COR-L47 (cell line): ENCODE data around the gene LCN10.

Experiments
- DNase-seq: peaks from one replicate; lab custom pipeline; 2025; lab: John Stamatoyannopoulos, UW

Gene LCN10

GRCh38 chr9:136754626-136755301 is 12.0 kb upstream of the LCN10 start:
- DNase-seq = no peak

GRCh38 chr9:136754059-136754572 is 11.4 kb upstream of the LCN10 start:
- DNase-seq = peak; percentile 30

GRCh38 chr9:136753371-136754058 is 10.8 kb upstream of the LCN10 start:
- DNase-seq = no peak

GRCh38 chr9:136751814-136752213 is 9.1 kb upstream of the LCN10 start:
- no peak for DNase-seq

GRCh38 chr9:136751244-136751643 is 8.5 kb upstream of the LCN10 start:
- DNase-seq = no peak

GRCh38 chr9:136750526-136750925 is 7.8 kb upstream of the LCN10 start:
- DNase-seq = no peak

GRCh38 chr9:136748666-136749611 is 6.2 kb upstream of the LCN10 start:
- DNase-seq = no peak

- no peak for DNase-seq
Measured at GRCh38 chr9:136748201-136748600, 5.5 kb upstream of the LCN10 start, which contains the start of gene LCN6. Gene LCN6 (minus strand): TSS chr9:136748525. CDS start chr9:136748483, 42 bp downstream.

GRCh38 chr9:136747161-136748060 is 4.7 kb upstream of the LCN10 start:
- DNase-seq = no peak

GRCh38 chr9:136746621-136747020 is 3.9 kb upstream of the LCN10 start:
- no peak for DNase-seq

- no peak for DNase-seq
Measured at GRCh38 chr9:136746155-136746490, 3.4 kb upstream of the LCN10 start.

- no peak for DNase-seq
Measured at GRCh38 chr9:136745389-136746154, 2.8 kb upstream of the LCN10 start.

- no peak for DNase-seq
Measured at GRCh38 chr9:136744773-136745172, 2.0 kb upstream of the LCN10 start.

- no peak for DNase-seq
Measured at GRCh38 chr9:136743639-136744211, 985 bp upstream of the LCN10 start.

- no peak for DNase-seq
Measured at GRCh38 chr9:136741883-136742571, 713 bp downstream of the LCN10 start.

GRCh38 chr9:136740971-136741882 is 1.5 kb downstream of the LCN10 start:
- DNase-seq = no peak

GRCh38 chr9:136740491-136740890 is 2.2 kb downstream of the LCN10 start:
- DNase-seq = no peak

GRCh38 chr9:136740069-136740468 is 2.7 kb downstream of the LCN10 start:
- no peak for DNase-seq

- no peak for DNase-seq
Measured at GRCh38 chr9:136739509-136739908, 3.2 kb downstream of the LCN10 start.
